Lower lobe of right lung (tissue), 2 donors: ENCODE results near the gene ITPR1. TPM values are rescaled to one million over a fixed set of nuclear protein-coding genes. Genes with fewer than 3 reads are reported as not detected.

Source experiments
- ATAC-seq, 2 donors: fragments of 200-7000 bp; cut with Tn5 transposase; one replicate each; pipeline ENCODE4 v1.9.1; 2020 to 2022; ENCODE audit warnings: mild to moderate bottlenecking in 2 of 2, moderate library complexity in 2 of 2
- DNase-seq: peaks from one replicate; pipeline ENCODE4 v3.0.0-alpha.2; 2020
- H3K27ac ChIP-seq: fragments of 200-600 bp; one replicate; pipeline ENCODE4 v1.8.0; 2022
- H3K27me3 ChIP-seq: fragments of 200-600 bp; one replicate; pipeline ENCODE4 v1.8.0; 2022; ENCODE audit warnings: low read depth
- H3K36me3 ChIP-seq: fragments of 200-600 bp; one replicate; pipeline ENCODE4 v1.8.0; 2022; ENCODE audit warnings: mild to moderate bottlenecking
- H3K4me1 ChIP-seq: fragments of 200-600 bp; one replicate; pipeline ENCODE4 v1.8.0; 2022
- H3K4me3 ChIP-seq: fragments of 200-600 bp; one replicate; pipeline ENCODE4 v1.8.0; 2022; ENCODE audit warnings: mild to moderate bottlenecking
- H3K9me3 ChIP-seq: fragments of 200-600 bp; one replicate; pipeline ENCODE4 v1.8.0; 2022
- intact Hi-C: fragments of 100-400 bp; cut with DNase I; formaldehyde crosslinking; loops from one replicate; pipeline ENCODE4 v1.11.0; 2022
- total RNA-seq: library from RNA; stranded (reverse); fragmentation: NEBNext Ultra II Directional; extraction: Animal tissue kit (Norgen Biotek cat#: 25700); gene quantifications from one replicate; pipeline ENCODE4 v1.2.1, GENCODE V29; 2021
- TF ChIP-seq, protein P1 (sequence below): fragments of 200-600 bp; IDR thresholded peaks from one replicate; pipeline ENCODE4 v1.8.0; 2022; ENCODE audit warnings: antibody characterized with exemption, mild to moderate bottlenecking
- donor health status: DM: no; HTN: yes; CAD: no; lungs with severe emphysema.

The ITPR1 gene
- total RNA-seq, 1 donor from 2014 or later = 69.1 TPM

DNA sequence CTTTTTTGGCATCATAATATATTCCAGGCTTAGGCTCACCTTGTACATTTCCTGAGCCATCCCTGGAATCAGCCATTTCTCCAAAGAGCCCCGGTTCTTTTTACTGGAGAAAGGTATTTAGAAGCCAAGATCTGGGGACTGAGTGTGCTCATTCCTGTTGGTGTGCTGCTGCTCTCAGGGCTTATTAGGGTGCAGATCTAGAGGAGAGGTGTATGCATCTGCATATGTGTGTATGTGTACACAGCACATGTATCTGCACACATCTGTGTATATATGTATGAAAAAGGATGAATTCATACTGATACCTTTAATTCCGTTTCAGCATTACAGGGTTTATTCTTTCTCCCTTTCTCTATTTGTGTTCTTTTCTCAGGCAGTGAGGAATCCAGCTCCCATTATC lies 324.0 kb downstream of the ITPR1 start:
- H3K9me3 ChIP-seq = peaks cover 9% of the 10 kb centered on the region
- intact Hi-C loops = no loop called here
- DNase-seq (no peak), ATAC-seq (no peak)
- H3K27me3 ChIP-seq = no peaks in the 10 kb centered on the region
- no peak overlapping the region for H3K4me3 ChIP-seq
- H3K27ac ChIP-seq = no peak overlapping the region
- H3K4me1 ChIP-seq = peaks cover 17% of the 10 kb centered on the region
- TF ChIP-seq, protein P1, sequence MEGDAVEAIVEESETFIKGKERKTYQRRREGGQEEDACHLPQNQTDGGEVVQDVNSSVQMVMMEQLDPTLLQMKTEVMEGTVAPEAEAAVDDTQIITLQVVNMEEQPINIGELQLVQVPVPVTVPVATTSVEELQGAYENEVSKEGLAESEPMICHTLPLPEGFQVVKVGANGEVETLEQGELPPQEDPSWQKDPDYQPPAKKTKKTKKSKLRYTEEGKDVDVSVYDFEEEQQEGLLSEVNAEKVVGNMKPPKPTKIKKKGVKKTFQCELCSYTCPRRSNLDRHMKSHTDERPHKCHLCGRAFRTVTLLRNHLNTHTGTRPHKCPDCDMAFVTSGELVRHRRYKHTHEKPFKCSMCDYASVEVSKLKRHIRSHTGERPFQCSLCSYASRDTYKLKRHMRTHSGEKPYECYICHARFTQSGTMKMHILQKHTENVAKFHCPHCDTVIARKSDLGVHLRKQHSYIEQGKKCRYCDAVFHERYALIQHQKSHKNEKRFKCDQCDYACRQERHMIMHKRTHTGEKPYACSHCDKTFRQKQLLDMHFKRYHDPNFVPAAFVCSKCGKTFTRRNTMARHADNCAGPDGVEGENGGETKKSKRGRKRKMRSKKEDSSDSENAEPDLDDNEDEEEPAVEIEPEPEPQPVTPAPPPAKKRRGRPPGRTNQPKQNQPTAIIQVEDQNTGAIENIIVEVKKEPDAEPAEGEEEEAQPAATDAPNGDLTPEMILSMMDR = no peak
- peaks cover 64% of the 10 kb centered on the region for H3K36me3 ChIP-seq

DNA sequence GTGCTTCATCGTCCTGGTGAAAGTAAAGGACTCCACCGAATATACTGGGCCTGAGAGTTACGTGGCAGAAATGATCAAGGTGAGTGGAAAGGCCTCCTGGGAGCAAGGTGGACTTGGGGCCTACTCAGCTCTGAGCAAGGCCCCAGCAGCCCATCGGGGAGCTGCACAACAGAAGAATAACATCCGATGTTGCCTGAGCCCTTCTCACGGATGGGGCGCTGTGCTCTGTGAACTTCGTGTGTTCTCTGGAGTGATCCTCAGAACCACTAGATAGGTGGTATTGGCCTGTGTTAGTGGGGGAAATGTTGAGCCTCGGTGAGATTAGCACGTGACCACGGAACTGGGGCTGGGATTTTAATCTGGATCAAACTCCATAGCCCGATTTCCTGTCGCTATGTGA lies 325.0 kb downstream of the ITPR1 start:
- Histone ChIP-seq H3K9me3 (peaks cover 9% of the 10 kb centered on the region), H3K27me3 (no peaks in the 10 kb centered on the region), H3K27ac (no peak overlapping the region), H3K36me3 (peaks cover 65% of the 10 kb centered on the region), H3K4me1 (peaks cover 17% of the 10 kb centered on the region), H3K4me3 (no peak overlapping the region)
- DNase-seq (no peak), ATAC-seq (no peak)
- TF ChIP-seq, protein P1 = no peak
- intact Hi-C loops = no loop called here

DNA sequence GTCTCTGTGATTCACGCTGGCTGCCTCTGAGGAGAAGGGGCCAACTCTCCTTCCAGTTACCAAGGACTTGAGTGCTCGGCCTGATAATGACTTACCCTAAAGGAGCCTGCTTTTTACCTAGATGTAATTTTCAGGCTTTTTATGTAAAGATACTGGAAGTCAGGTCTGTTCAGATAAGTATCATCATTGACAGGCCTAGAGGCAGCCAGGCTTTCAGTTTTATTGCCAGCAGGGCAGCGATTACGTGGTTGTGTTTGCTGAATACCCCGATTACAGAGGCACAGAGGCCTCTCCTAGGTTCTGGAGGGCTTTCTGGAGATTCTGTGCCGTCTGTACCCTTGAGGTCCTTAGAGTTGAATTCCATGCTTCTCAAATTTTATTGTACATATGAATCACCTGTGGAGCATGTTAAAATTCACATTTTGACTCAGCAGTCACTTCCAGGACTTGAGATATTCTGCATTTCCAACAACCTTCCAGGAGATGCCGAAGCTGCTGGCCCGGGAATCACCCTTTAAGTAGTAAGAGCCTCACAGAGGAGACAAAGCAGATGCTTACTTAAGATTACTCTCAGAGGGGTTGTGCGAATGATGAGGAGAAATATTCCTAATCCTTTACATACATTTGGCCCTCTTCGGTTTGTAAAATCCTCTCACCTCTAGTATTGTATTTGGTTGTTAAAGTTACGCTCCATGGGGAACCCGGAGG lies 326.0 kb downstream of the ITPR1 start:
- no peaks in the 10 kb centered on the region for H3K27me3 ChIP-seq
- peaks cover 9% of the 10 kb centered on the region for H3K9me3 ChIP-seq
- H3K36me3 ChIP-seq = peaks cover 61% of the 10 kb centered on the region
- intact Hi-C loops = no loop called here
- H3K4me3 ChIP-seq = no peak overlapping the region
- peaks cover 8% of the 10 kb centered on the region for H3K4me1 ChIP-seq
- TF ChIP-seq, protein P1 = no peak
- no peak for DNase-seq
- no peak for ATAC-seq
- H3K27ac ChIP-seq = no peak overlapping the region

DNA sequence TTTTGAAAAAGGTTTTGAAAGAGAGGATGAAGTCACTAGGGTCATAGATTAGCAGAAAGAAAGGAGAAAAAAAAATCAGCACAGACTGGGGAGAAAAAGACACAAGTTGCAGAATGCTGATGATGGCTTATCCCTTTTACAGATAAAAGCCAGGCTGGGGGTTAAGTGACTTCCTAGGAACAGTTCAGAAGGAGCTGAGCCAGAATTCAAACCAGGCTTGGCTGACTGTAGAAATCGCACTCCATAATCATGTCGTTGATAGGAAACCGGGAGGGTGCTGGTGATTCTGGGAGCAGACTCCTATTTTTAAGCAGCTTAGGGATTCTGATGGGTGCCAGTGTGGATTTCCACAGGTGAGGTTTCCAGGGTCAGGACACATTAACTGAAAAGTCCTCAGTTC lies 326.6 kb downstream of the ITPR1 start:
- intact Hi-C loops = no loop called here
- DNase-seq (no peak), ATAC-seq (no peak)
- no peak overlapping the region for H3K27ac ChIP-seq
- TF ChIP-seq, protein P1 = no peak
- peaks cover 8% of the 10 kb centered on the region for H3K4me1 ChIP-seq
- H3K27me3 ChIP-seq = no peaks in the 10 kb centered on the region
- H3K9me3 ChIP-seq = peaks cover 9% of the 10 kb centered on the region
- peaks cover 55% of the 10 kb centered on the region for H3K36me3 ChIP-seq
- no peak overlapping the region for H3K4me3 ChIP-seq

DNA sequence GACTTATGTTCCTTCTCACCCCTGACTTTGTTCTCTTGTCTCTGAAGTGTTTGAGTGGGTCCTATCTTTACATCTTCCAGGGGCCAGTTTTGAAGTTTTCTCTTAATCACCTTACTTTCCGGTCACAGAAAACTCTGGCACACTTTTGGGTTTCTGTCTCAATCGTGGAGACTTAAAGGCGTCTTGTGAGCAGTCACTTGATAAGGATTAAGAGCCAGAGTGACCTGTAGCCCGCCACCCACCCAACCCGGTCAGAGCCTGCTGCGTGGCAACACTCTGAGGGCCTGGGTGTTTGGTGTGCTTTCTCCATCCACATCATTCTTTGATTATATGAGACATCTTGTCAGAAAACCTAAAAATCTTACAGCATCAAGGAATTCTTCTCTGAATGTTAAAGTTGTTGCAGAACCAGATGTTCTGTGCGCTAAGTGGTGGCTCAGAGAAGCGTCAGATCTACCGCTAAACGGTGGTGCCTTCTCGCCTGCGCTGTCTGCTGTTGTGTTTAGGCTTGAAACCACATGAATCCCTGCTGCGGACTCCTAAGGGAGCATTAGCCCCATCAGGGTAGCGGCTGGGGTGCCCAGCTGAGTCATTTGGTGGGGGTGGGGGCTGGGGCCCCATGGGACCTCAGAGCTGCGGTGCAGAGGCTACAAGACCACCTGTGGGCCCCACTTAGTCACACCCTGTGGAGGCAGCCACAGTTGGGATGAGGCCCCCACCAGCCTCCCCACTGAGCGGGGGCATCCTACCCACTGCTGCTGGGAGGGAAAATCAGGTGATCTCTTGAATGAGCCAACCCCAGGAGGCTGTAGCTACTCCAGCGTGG lies 327.4 kb downstream of the ITPR1 start:
- H3K27ac ChIP-seq = no peak overlapping the region
- peaks cover 12% of the 10 kb centered on the region for H3K4me1 ChIP-seq
- no peak for DNase-seq
- H3K9me3 ChIP-seq = peaks cover 9% of the 10 kb centered on the region
- H3K36me3 ChIP-seq = peaks cover 47% of the 10 kb centered on the region
- no peaks in the 10 kb centered on the region for H3K27me3 ChIP-seq
- TF ChIP-seq, protein P1 = no peak
- no peak for ATAC-seq
- no peak overlapping the region for H3K4me3 ChIP-seq
- intact Hi-C loops = no loop called here
